HL-60 (cell line): ENCODE measurements around the gene NRCAM.

Experiments used
- CTCF ChIP-seq: IDR thresholded peaks from one replicate; pipeline ENCODE4 v1.5.1; 2011; ENCODE audit warnings: low read length, control low read depth, inconsistent platforms; ENCODE audit not compliant: insufficient read depth
- GABPA ChIP-seq: IDR thresholded peaks from 2 replicates; pipeline ENCODE4 v1.6.1; 2012; ENCODE audit warnings: low read depth
- POLR2AphosphoS5 ChIP-seq: IDR thresholded peaks from 2 replicates; pipeline ENCODE4 v1.6.1; 2012; ENCODE audit warnings: low read depth
- REST ChIP-seq: IDR thresholded peaks from 2 replicates; pipeline ENCODE4 v1.6.1; 2012; ENCODE audit warnings: low read depth; ENCODE audit not compliant: insufficient replicate concordance
- SPI1 ChIP-seq: IDR thresholded peaks from 2 replicates; pipeline ENCODE4 v1.6.1; 2012; ENCODE audit warnings: low read depth, mild to moderate bottlenecking, borderline replicate concordance

GRCh38 chr7:108210796-108211195, 245.4 kb downstream of the NRCAM start:
- TF ChIP-seq REST (no peak), CTCF (no peak), POLR2AphosphoS5 (no peak), GABPA (no peak), SPI1 (no peak)
